Activated CD4-positive, alpha-beta T cell treated with anti-CD3 and anti-CD28 coated beads, Interleukin-10, Interleukin-2, amounts not matched to agents 100 ng/mL and 50 ng/mL, durations not matched to agents 16 hours and 8 hours (primary cell): ENCODE data around the gene XAF1.
"Not testable (repeated sequence)": the region's sequence is repeated elsewhere in the genome, so short reads cannot be mapped to it uniquely, and the experiment has no call there.

Experiments
- DNase-seq: peaks from one replicate; pipeline ENCODE4 v3.0.0-alpha.2; 2020

Gene XAF1

DNA sequence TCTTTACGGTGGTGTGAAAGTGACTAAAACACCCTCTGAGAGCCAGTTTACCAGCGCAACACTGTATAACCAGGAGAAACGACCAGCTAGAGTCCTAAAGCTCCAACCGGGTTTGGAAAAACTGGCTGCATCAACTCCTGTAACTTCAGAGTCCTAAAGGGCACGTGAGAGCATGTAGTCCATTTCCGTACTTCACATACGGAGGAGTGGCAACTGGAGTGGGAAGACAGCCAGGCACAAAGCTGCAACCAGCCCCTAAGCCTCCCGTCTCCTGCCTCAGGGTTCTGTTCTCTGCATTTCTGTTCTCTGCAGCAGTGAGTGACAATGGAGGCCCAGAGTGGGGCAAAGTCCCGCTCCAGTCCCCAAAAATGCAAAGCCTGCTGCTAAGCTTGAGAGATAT, 56.4 kb downstream of the XAF1 start:
- DNase-seq = no peak

DNA sequence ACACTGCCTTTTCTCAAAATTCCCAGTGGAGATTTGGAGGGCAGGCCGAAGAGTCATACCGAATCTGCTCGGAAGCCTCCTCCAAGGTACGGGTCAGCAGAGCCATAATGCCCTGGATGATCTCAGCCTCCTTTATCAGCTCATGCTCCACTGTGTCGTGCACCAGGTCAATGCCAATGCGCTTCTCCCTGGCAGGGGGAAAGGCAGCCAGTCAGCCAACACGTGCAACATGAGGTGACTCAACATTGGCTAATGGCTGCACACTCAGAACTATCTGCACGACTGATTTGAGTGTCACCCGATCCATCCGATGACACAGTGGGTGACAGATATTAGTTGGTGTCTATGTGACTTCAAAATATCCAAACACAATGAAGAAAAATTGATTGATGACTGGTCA, 59.9 kb downstream of the XAF1 start:
- no peak for DNase-seq

GRCh38 chr17:6816368-6816767, 60.5 kb downstream of the XAF1 start:
- DNase-seq = not testable (repeated sequence)

DNA sequence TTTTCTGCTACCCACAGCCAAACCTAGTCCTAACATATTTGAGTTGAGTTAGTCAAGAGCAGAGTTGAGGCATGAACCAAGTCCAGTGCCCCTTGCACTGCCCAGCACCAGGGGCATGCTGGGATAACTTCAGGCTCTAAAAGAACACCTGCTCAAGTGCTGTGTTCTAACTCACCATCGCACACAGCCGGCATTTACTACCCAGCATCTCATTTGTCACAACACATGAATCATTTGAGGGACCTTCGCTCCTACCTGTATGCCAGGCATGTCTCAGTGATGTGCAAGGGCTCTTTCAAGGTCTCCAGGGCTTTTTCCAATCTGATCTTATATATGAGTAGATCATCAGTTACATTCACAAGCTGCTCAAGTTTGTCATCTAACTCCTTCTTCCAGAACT, 63.1 kb downstream of the XAF1 start:
- no peak for DNase-seq

GRCh38 chr17:6823011-6823442, 67.2 kb downstream of the XAF1 start:
- DNase-seq = no peak
